PFSK-1 (cell line): ENCODE results near the gene RASSF8.

ENCODE experiments used
- FOXP2 ChIP-seq: optimal IDR thresholded peaks from 2 replicates; pipeline ENCODE3; 2011; ENCODE audit warnings: borderline replicate concordance, control low read depth, inconsistent platforms; ENCODE audit not compliant: insufficient read depth; ENCODE audit errors: extremely low read length, extremely low read depth
- POLR2AphosphoS5 ChIP-seq: IDR thresholded peaks from 2 replicates; pipeline ENCODE4 v1.6.1; 2012; ENCODE audit warnings: low read depth, mild to moderate bottlenecking, control low read depth, low read length, moderate library complexity
- REST ChIP-seq, 2 experiments: IDR thresholded peaks; 2 replicates each; pipeline versions ENCODE4 v1.6.1 to v1.8.0; 2011 to 2012; ENCODE audit warnings: low read depth in 2 of 2, low read length in 2 of 2, control low read depth in 1 of 2, inconsistent platforms in 1 of 2, mild to moderate bottlenecking in 1 of 2, moderate library complexity in 1 of 2; ENCODE audit not compliant: insufficient read depth in 1 of 2
- SIN3A ChIP-seq: IDR thresholded peaks from 2 replicates; pipeline ENCODE4 v1.6.1; 2012; ENCODE audit warnings: mild to moderate bottlenecking, low read length, moderate library complexity, borderline replicate concordance; ENCODE audit not compliant: insufficient read depth
- TAF1 ChIP-seq: IDR thresholded peaks from 2 replicates; pipeline ENCODE4 v1.6.1; 2012; ENCODE audit warnings: low read length, control low read depth, borderline replicate concordance; ENCODE audit not compliant: insufficient read depth

Gene RASSF8

GRCh38 chr12:26036877-26037276 lies 78.4 kb downstream of the RASSF8 start:
- no peak for TF ChIP-seq FOXP2
- no peak for TF ChIP-seq TAF1
- no peak for TF ChIP-seq SIN3A
- TF ChIP-seq POLR2AphosphoS5 = no peak
- TF ChIP-seq REST (IDR thresholded peaks at IDR 0.05; ENCODE audit: insufficient read depth in 1 of 2, low read depth in 2 of 2, low read length in 2 of 2) = no peak

GRCh38 chr12:26037615-26038220 lies 79.2 kb downstream of the RASSF8 start:
- TF ChIP-seq POLR2AphosphoS5 = no peak

GRCh38 chr12:26042645-26043044 lies 84.2 kb downstream of the RASSF8 start:
- TF ChIP-seq SIN3A (no peak), REST (IDR thresholded peaks at IDR 0.05; ENCODE audit: insufficient read depth in 1 of 2, low read depth in 2 of 2, low read length in 2 of 2) (no peak), POLR2AphosphoS5 (no peak), TAF1 (no peak), FOXP2 (no peak)

GRCh38 chr12:26043135-26044006 lies 84.9 kb downstream of the RASSF8 start:
- TF ChIP-seq TAF1 (no peak), REST (IDR thresholded peaks at IDR 0.05; ENCODE audit: insufficient read depth in 1 of 2, low read depth in 2 of 2, low read length in 2 of 2) (no peak), SIN3A (no peak), POLR2AphosphoS5 (no peak)

GRCh38 chr12:26044007-26044394 lies 85.5 kb downstream of the RASSF8 start:
- TF ChIP-seq SIN3A = no peak
- TF ChIP-seq POLR2AphosphoS5 = no peak
- TF ChIP-seq TAF1 = no peak
- no peak for TF ChIP-seq FOXP2
- TF ChIP-seq REST (IDR thresholded peaks at IDR 0.05; ENCODE audit: insufficient read depth in 1 of 2, low read depth in 2 of 2, low read length in 2 of 2) = no peak
